SU-DHL-6 (cell line): Measurements from ENCODE around the gene GSS.

Experiments
- H2AFZ ChIP-seq: fragments of 200-600 bp; sonication (generic); 2 replicates; pipeline ENCODE4 v1.6.1; 2014; ENCODE audit warnings: low read depth, mild to moderate bottlenecking, moderate library complexity, mixed read lengths, antibody characterized with exemption, low read length; ENCODE audit not compliant: severe bottlenecking
- H3F3A ChIP-seq: fragments of 200-600 bp; shearing (Covaris generic); 2 replicates; pipeline ENCODE4 v1.6.0; 2016; ENCODE audit warnings: antibody characterized with exemption, mild to moderate bottlenecking; ENCODE audit not compliant: insufficient read depth
- H3K27ac ChIP-seq: fragments of 200-600 bp; sonication (generic); 2 replicates; pipeline ENCODE4 v1.5.1; 2016; ENCODE audit warnings: low read depth, mild to moderate bottlenecking, low read length, moderate library complexity, mixed read lengths
- H3K27me3 ChIP-seq: fragments of 200-600 bp; sonication (generic), shearing (Covaris generic); 2 replicates; pipeline ENCODE4 v1.6.0; 2014; ENCODE audit warnings: mild to moderate bottlenecking, low read length
- H3K36me3 ChIP-seq: fragments of 200-600 bp; sonication (generic); 2 replicates; pipeline ENCODE4 v1.6.1; 2014; ENCODE audit warnings: mild to moderate bottlenecking, low read length, mixed read lengths
- H3K4me2 ChIP-seq: fragments of 300-600, 200-600 bp; shearing (Covaris generic), sonication (generic); 2 replicates; pipeline ENCODE4 v1.6.0; 2014; ENCODE audit warnings: low read length, low read depth, mild to moderate bottlenecking; ENCODE audit not compliant: poor library complexity, severe bottlenecking
- H3K4me3 ChIP-seq: fragments of 200-600 bp; sonication (generic); 2 replicates; pipeline ENCODE4 v1.5.1; 2014; ENCODE audit warnings: antibody characterized with exemption, low read length, mild to moderate bottlenecking, mixed read lengths; ENCODE audit not compliant: insufficient read depth, poor library complexity, severe bottlenecking
- H3K79me2 ChIP-seq: fragments of 200-600 bp; sonication (generic); 2 replicates; pipeline ENCODE4 v1.6.1; 2014; ENCODE audit warnings: mild to moderate bottlenecking, low read length, moderate library complexity; ENCODE audit not compliant: insufficient read depth
- H3K9ac ChIP-seq: fragments of 200-600 bp; sonication (generic); 2 replicates; pipeline ENCODE4 v1.7.0; 2014; ENCODE audit warnings: mild to moderate bottlenecking, low read length
- H3K9me2 ChIP-seq: fragments of 200-600 bp; sonication (generic); replicated peaks from 2 replicates; pipeline ENCODE4 v1.6.1; 2014; ENCODE audit warnings: low read length; ENCODE audit not compliant: insufficient read depth
- H3K9me3 ChIP-seq: fragments of 200-600 bp; sonication (generic); 2 replicates; pipeline ENCODE4 v1.6.1; 2014; ENCODE audit warnings: low read length, mixed read lengths; ENCODE audit not compliant: insufficient read depth
- H4K20me1 ChIP-seq: fragments of 200-600 bp; sonication (generic); 2 replicates; pipeline ENCODE4 v1.6.1; 2014; ENCODE audit warnings: low read depth, mild to moderate bottlenecking, antibody characterized with exemption, low read length, moderate library complexity, mixed read lengths
- EZH2phosphoT487 ChIP-seq: fragments of 200-600 bp; sonication (generic), shearing (Covaris generic); conservative IDR thresholded peaks from 2 replicates; pipeline ENCODE4 v1.6.1; 2018; ENCODE audit warnings: mild to moderate bottlenecking, antibody characterized with exemption, low read length, moderate library complexity, mixed read lengths
- TF ChIP-seq, protein P1 (sequence below): fragments of 200-600 bp; sonication (generic); IDR thresholded peaks from one replicate; pipeline ENCODE4 v1.5.1; 2017; ENCODE audit warnings: antibody characterized with exemption, mild to moderate bottlenecking, low read length, moderate library complexity; ENCODE audit not compliant: insufficient read depth, poor library complexity, severe bottlenecking

GSS gene

DNA sequence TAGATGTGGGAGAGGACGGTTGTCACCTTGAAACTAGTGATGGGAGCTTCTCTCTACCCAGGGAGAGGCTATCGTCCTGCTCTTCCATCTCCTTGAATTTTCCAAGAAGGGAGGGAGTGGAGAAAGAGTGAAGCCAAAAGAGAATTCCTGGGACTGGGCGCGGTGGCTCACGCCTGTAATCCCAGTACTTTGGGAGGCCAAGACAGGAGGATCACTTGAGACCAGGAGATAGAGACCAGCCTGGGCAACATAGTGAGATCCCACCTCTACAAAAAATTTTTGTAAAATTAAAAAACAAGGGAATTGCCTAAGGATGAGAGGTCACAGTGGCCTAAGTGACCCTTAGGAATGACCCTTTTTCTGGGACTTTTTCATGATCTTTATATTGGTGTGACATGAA lies 8.9 kb upstream of the GSS start:
- Histone ChIP-seq H3F3A (no peaks in the 10 kb centered on the region), H3K9me3 (no peaks in the 10 kb centered on the region), H3K9me2 (no peaks in the 10 kb centered on the region), H4K20me1 (no peaks in the 10 kb centered on the region), H3K4me2 (no peak overlapping the region), H3K36me3 (no peaks in the 10 kb centered on the region), H3K79me2 (no peaks in the 10 kb centered on the region), H3K27ac (no peak overlapping the region), H3K27me3 (no peaks in the 10 kb centered on the region), H2AFZ (no peak overlapping the region), H3K4me3 (no peak overlapping the region), H3K9ac (no peak overlapping the region)
- TF ChIP-seq, protein P1, sequence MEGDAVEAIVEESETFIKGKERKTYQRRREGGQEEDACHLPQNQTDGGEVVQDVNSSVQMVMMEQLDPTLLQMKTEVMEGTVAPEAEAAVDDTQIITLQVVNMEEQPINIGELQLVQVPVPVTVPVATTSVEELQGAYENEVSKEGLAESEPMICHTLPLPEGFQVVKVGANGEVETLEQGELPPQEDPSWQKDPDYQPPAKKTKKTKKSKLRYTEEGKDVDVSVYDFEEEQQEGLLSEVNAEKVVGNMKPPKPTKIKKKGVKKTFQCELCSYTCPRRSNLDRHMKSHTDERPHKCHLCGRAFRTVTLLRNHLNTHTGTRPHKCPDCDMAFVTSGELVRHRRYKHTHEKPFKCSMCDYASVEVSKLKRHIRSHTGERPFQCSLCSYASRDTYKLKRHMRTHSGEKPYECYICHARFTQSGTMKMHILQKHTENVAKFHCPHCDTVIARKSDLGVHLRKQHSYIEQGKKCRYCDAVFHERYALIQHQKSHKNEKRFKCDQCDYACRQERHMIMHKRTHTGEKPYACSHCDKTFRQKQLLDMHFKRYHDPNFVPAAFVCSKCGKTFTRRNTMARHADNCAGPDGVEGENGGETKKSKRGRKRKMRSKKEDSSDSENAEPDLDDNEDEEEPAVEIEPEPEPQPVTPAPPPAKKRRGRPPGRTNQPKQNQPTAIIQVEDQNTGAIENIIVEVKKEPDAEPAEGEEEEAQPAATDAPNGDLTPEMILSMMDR = no peak
- no peak for TF ChIP-seq EZH2phosphoT487

DNA sequence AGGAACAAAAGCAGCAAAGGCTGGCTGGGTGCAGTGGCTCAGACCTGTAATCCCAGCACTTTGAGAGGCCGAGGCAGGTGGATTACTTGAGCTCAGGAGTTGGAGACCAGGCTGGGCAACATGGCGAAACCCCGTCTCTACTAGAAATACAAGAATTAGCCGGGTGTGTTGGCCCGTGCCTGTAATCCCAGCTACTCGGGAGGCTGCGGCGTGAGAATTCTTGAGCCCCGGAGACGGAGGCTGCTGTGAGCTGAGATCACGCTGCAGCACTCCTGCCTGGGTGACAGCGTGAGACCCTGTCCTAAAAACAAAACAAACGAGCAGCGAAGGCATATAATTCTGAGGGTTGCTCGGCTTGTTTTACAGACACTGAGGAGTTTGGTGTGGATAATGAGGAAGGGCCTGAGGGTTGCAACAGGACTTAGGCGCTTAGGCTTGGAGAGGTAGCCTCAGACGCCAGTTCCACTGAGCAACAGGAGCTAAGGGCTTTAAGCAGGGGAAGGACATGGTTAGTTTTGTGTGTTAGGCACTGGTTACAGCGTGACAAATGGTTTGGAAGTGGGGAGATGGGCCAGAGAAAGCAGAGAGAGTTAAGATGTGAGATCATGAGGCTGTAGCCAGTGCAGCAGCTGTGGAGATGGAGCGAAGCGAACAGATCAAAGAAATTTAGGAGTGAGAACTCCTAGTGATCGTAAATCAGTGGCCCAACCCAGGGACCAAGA lies 1.3 kb upstream of the GSS start:
- TF ChIP-seq, protein P1 = no peak
- no peak for TF ChIP-seq EZH2phosphoT487
- Histone ChIP-seq H3K79me2 (peaks cover 4% of the 10 kb centered on the region; the same call in 1 of the 2 replicates), H3K9me2 (no peaks in the 10 kb centered on the region), H3K4me3 (no peak overlapping the region), H4K20me1 (no peaks in the 10 kb centered on the region), H3K9me3 (no peaks in the 10 kb centered on the region), H3F3A (no peaks in the 10 kb centered on the region), H3K36me3 (no peaks in the 10 kb centered on the region), H2AFZ (no peak overlapping the region), H3K27ac (no peak overlapping the region), H3K27me3 (no peaks in the 10 kb centered on the region), H3K9ac (no peak overlapping the region), H3K4me2 (no peak overlapping the region)

DNA sequence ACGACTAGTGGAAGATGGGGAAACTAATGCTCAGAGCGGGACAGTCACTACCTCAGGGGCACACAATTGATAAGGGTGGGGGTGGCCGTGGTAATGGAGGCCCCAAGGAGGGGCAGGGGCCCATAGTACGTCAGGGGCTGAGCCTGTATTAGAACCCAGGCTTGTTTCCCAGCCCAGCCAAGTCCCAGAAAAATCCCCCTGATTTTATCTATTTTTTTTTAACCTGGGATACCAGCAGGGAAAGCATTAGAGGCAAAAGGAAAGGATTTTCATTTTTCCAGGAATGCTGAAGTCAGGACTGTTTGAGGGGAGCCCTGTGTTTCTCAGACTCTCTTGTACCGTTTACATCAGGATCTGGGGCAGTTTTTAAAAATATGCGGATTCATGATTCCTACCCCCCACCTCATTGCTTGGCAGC lies 444 bp upstream of the GSS start:
- no peaks in the 10 kb centered on the region for H3K27me3 ChIP-seq
- H3K27ac ChIP-seq = no peak overlapping the region
- H4K20me1 ChIP-seq = no peaks in the 10 kb centered on the region
- H3K36me3 ChIP-seq = no peaks in the 10 kb centered on the region
- peak overlapping the region; percentile 72 for H3K4me3 ChIP-seq
- no peaks in the 10 kb centered on the region for H3K9me3 ChIP-seq
- H3K79me2 ChIP-seq = peaks cover 4% of the 10 kb centered on the region; the same call in 1 of the 2 replicates
- peak overlapping the region; percentile 81 for H2AFZ ChIP-seq
- no peaks in the 10 kb centered on the region for H3F3A ChIP-seq
- TF ChIP-seq, protein P1 = peak; percentile 21
- no peak for TF ChIP-seq EZH2phosphoT487
- no peaks in the 10 kb centered on the region for H3K9me2 ChIP-seq
- peak overlapping the region; percentile 81 for H3K4me2 ChIP-seq
- peak overlapping the region; percentile 85 for H3K9ac ChIP-seq
